Mucosa of descending colon (tissue), 3 donors: ENCODE results near the gene MAEL. TPM values are rescaled to one million over a fixed set of nuclear protein-coding genes. Genes with fewer than 3 reads are reported as not detected.
A peak's percentile ranks its signal among the peaks of the same experiment; 100 is the strongest.

ENCODE experiments used
- ATAC-seq: fragments of 200-7000 bp; cut with Tn5 transposase; one replicate; pipeline ENCODE4 v1.9.1; 2020; ENCODE audit warnings: mild to moderate bottlenecking, moderate library complexity
- DNase-seq, 3 donors: peaks; one replicate each; pipeline ENCODE4 v3.0.0-alpha.2; 2020
- H3K36me3 ChIP-seq: fragments of 200-600 bp; one replicate; pipeline ENCODE4 v1.8.0; 2021; ENCODE audit warnings: low read depth, mild to moderate bottlenecking
- H3K4me1 ChIP-seq: fragments of 200-600 bp; one replicate; pipeline ENCODE4 v1.8.0; 2021; ENCODE audit warnings: low read depth, mild to moderate bottlenecking
- H3K4me3 ChIP-seq: fragments of 200-600 bp; one replicate; pipeline ENCODE4 v1.8.0; 2021; ENCODE audit warnings: mild to moderate bottlenecking
- H3K9me3 ChIP-seq: fragments of 200-600 bp; one replicate; pipeline ENCODE4 v1.8.0; 2021; ENCODE audit warnings: mild to moderate bottlenecking
- CTCF ChIP-seq: fragments of 200-600 bp; IDR thresholded peaks from one replicate; pipeline ENCODE4 v1.8.0; 2022; ENCODE audit warnings: antibody characterized with exemption, mild to moderate bottlenecking
- intact Hi-C, 2 donors: fragments of 100-400 bp; cut with DNase I in 1 of 2; cut with micrococcal nuclease in 1 of 2; formaldehyde crosslinking; loops; one replicate each; pipeline versions ENCODE4 v1.11.0 to v1.11.1; 2022; cut with DNase I, micrococcal nuclease
- total RNA-seq, 3 donors: library from RNA; stranded (reverse); fragmentation: NEBNext Ultra II Directional in 2 of 3; extraction: Animal tissue kit (Norgen Biotek cat#: 25700) in 2 of 3; gene quantifications; one replicate each; pipeline versions ENCODE4 v1.2.1 to v1.2.4, GENCODE V29; 2021 to 2023
- donor health status: DM: no; HTN: no; CAD: no; lungs with moderate emphysema.
- donor health status: DM: no; HTN: no; CAD: no.
- donor health status: DM: no; HTN: yes; CAD: no.

Gene MAEL
- total RNA-seq, 3 donors from 2014 or later, result 0.92 TPM; not detected in 2

- ATAC-seq (peak; percentile 82), DNase-seq (peak; percentile 85 to 89 (median 86))
- no peak overlapping the region for H3K4me3 ChIP-seq
- TF ChIP-seq CTCF, result peak; percentile 91
- peaks cover 17% of the 10 kb centered on the region for H3K4me1 ChIP-seq
- intact Hi-C loops, result loop anchor here (5.0 to 10.0 kb wide), 4 partner anchors 148 to 468 kb away; no protein-coding TSS in a partner anchor
- H3K9me3 ChIP-seq, result no peaks in the 10 kb centered on the region
- no peaks in the 10 kb centered on the region for H3K36me3 ChIP-seq
These were observed 77.4 kb downstream of the MAEL start for GRCh38 chr1:167066333-167067122.

- H3K4me1 ChIP-seq, result peaks cover 17% of the 10 kb centered on the region
- ATAC-seq, result no peak
- no peak for TF ChIP-seq CTCF
These were observed 78.8 kb downstream of the MAEL start for GRCh38 chr1:167067904-167068303.

GRCh38 chr1:167068761-167069160 lies 79.7 kb downstream of the MAEL start:
- TF ChIP-seq CTCF, result no peak
- ATAC-seq (no peak), DNase-seq (no peak)
- no peaks in the 10 kb centered on the region for H3K36me3 ChIP-seq
- H3K4me3 ChIP-seq, result no peak overlapping the region
- no peaks in the 10 kb centered on the region for H3K9me3 ChIP-seq
- intact Hi-C loops, result loop anchor here (5.0 to 10.0 kb wide), 4 partner anchors 146 to 466 kb away; no protein-coding TSS in a partner anchor
- peaks cover 17% of the 10 kb centered on the region for H3K4me1 ChIP-seq

More at GRCh38 chr1:167067904-167068303, 78.8 kb downstream of the MAEL start:
- DNase-seq, result no peak
- Histone ChIP-seq H3K9me3 (no peaks in the 10 kb centered on the region), H3K4me3 (no peak overlapping the region), H3K36me3 (no peaks in the 10 kb centered on the region)
- intact Hi-C loops, result loop anchor here (5.0 to 10.0 kb wide), 4 partner anchors 147 to 467 kb away; no protein-coding TSS in a partner anchor

- TF ChIP-seq CTCF, result no peak
- Histone ChIP-seq H3K4me3 (no peak overlapping the region), H3K9me3 (no peaks in the 10 kb centered on the region), H3K36me3 (no peaks in the 10 kb centered on the region), H3K4me1 (peaks cover 6% of the 10 kb centered on the region)
- no peak for DNase-seq
- ATAC-seq, result no peak
- intact Hi-C loops, result no loop called here
These were observed 82.2 kb downstream of the MAEL start for GRCh38 chr1:167071286-167071685.

Other genes starting within 250 kb of the MAEL start
- gene POGK, start 149.8 kb upstream of the MAEL start, total RNA-seq, result 10 to 100 TPM; 22.7 to 38.7 (median 30.1) TPM
- gene TADA1, start 113.0 kb upstream of the MAEL start, total RNA-seq, result 10 to 100 TPM in 2 of 3 donors, 1 to 10 TPM in 1; 9.5 to 12.4 (median 10.1) TPM
- 1 to 10 TPM in 1 of 3 donors, under 1 TPM in 2; 0.46 to 7.3 (median 0.52) TPM for gene ILDR2, start 13.7 kb upstream of the MAEL start, total RNA-seq
- gene GPA33, start 101.1 kb downstream of the MAEL start, total RNA-seq, result 100 to 1,000 TPM; 221 to 764 (median 482) TPM
- gene STYXL2, start 104.8 kb downstream of the MAEL start, total RNA-seq, result under 1 TPM; 0.13 to 0.17 (median 0.17) TPM
- 10 to 100 TPM; 16.9 to 18.5 (median 18.0) TPM for gene POU2F1, start 231.6 kb downstream of the MAEL start, total RNA-seq